ENCODE results near the gene MYBPC3.

The MYBPC3 gene

GRCh38 chr11:47374720-47375019 is 22.2 kb upstream of the MYBPC3 start:
- no peak overlapping the region for H3K27ac ChIP-seq (ENCODE audit: low read length)
- WGBS (ENCODE audit: insufficient coverage, insufficient read length) = no CpG with 5 or more reads among the region's 5 CpGs
- H3K9me3 ChIP-seq (ENCODE audit: control insufficient read depth, insufficient read depth, low read length) = no peaks in the 10 kb centered on the region
- no peaks in the 10 kb centered on the region for H3K27me3 ChIP-seq (ENCODE audit: control insufficient read depth, insufficient read depth, low read length)
- no peaks in the 10 kb centered on the region for H3K36me3 ChIP-seq (ENCODE audit: control insufficient read depth, insufficient read depth, low read length)
- DNase-seq (ENCODE audit: low read depth, low spot score) = no peak
- 0 out of 2 replicates have a peak, but pooled peaks cover 2% of the 10 kb centered on the region for H3K4me1 ChIP-seq (ENCODE audit: control insufficient read depth, insufficient read depth, low read length)
- no peak overlapping the region for H3K4me3 ChIP-seq (ENCODE audit: low read length)

GRCh38 chr11:47373876-47374719 is 21.6 kb upstream of the MYBPC3 start:
- no peak overlapping the region for H3K4me3 ChIP-seq (ENCODE audit: low read length)
- H3K9me3 ChIP-seq (ENCODE audit: control insufficient read depth, insufficient read depth, low read length) = no peaks in the 10 kb centered on the region
- no peak overlapping the region for H3K27ac ChIP-seq (ENCODE audit: low read length)
- 0 out of 2 replicates have a peak, but pooled peaks cover 2% of the 10 kb centered on the region for H3K4me1 ChIP-seq (ENCODE audit: control insufficient read depth, insufficient read depth, low read length)
- H3K27me3 ChIP-seq (ENCODE audit: control insufficient read depth, insufficient read depth, low read length) = no peaks in the 10 kb centered on the region
- H3K36me3 ChIP-seq (ENCODE audit: control insufficient read depth, insufficient read depth, low read length) = no peaks in the 10 kb centered on the region
- peak; percentile 50 for DNase-seq (ENCODE audit: low read depth, low spot score)
- WGBS (ENCODE audit: insufficient coverage, insufficient read length) = no CpG with 5 or more reads among the region's 19 CpGs

- H3K27ac ChIP-seq (ENCODE audit: low read length) = no peak overlapping the region
- no CpG with 5 or more reads among the region's 7 CpGs for WGBS (ENCODE audit: insufficient coverage, insufficient read length)
These were observed 19.9 kb upstream of the MYBPC3 start for GRCh38 chr11:47372422-47372821.

GRCh38 chr11:47369676-47370075 is 17.2 kb upstream of the MYBPC3 start:
- no peak overlapping the region for H3K4me3 ChIP-seq (ENCODE audit: low read length)
- no CpG with 5 or more reads among the region's 3 CpGs for WGBS (ENCODE audit: insufficient coverage, insufficient read length)
- no peak for DNase-seq (ENCODE audit: low read depth, low spot score)
- no peaks in the 10 kb centered on the region for H3K9me3 ChIP-seq (ENCODE audit: control insufficient read depth, insufficient read depth, low read length)
- H3K4me1 ChIP-seq (ENCODE audit: control insufficient read depth, insufficient read depth, low read length) = no peaks in the 10 kb centered on the region
- H3K27ac ChIP-seq (ENCODE audit: low read length) = no peak overlapping the region
- H3K36me3 ChIP-seq (ENCODE audit: control insufficient read depth, insufficient read depth, low read length) = no peaks in the 10 kb centered on the region
- H3K27me3 ChIP-seq (ENCODE audit: control insufficient read depth, insufficient read depth, low read length) = no peaks in the 10 kb centered on the region

More at GRCh38 chr11:47372422-47372821, 19.9 kb upstream of the MYBPC3 start:
- Histone ChIP-seq H3K4me3 (ENCODE audit: low read length) (no peak overlapping the region), H3K27me3 (ENCODE audit: control insufficient read depth, insufficient read depth, low read length) (no peaks in the 10 kb centered on the region), H3K36me3 (ENCODE audit: control insufficient read depth, insufficient read depth, low read length) (no peaks in the 10 kb centered on the region), H3K9me3 (ENCODE audit: control insufficient read depth, insufficient read depth, low read length) (no peaks in the 10 kb centered on the region), H3K4me1 (ENCODE audit: control insufficient read depth, insufficient read depth, low read length) (0 out of 2 replicates have a peak, but pooled peaks cover 2% of the 10 kb centered on the region)
- no peak for DNase-seq (ENCODE audit: low read depth, low spot score)

GRCh38 chr11:47366020-47366490 is 13.6 kb upstream of the MYBPC3 start:
- 100% methylated on average over 1 of the region's 1 CpG for WGBS (ENCODE audit: insufficient coverage, insufficient read length)
- H3K27me3 ChIP-seq (ENCODE audit: control insufficient read depth, insufficient read depth, low read length) = no peaks in the 10 kb centered on the region
- DNase-seq (ENCODE audit: low read depth, low spot score) = no peak
- H3K9me3 ChIP-seq (ENCODE audit: control insufficient read depth, insufficient read depth, low read length) = no peaks in the 10 kb centered on the region
- H3K4me3 ChIP-seq (ENCODE audit: low read length) = no peak overlapping the region
- no peaks in the 10 kb centered on the region for H3K36me3 ChIP-seq (ENCODE audit: control insufficient read depth, insufficient read depth, low read length)
- H3K27ac ChIP-seq (ENCODE audit: low read length) = no peak overlapping the region
- H3K4me1 ChIP-seq (ENCODE audit: control insufficient read depth, insufficient read depth, low read length) = no peaks in the 10 kb centered on the region

- Histone ChIP-seq H3K4me3 (ENCODE audit: low read length) (no peak overlapping the region), H3K36me3 (ENCODE audit: control insufficient read depth, insufficient read depth, low read length) (no peaks in the 10 kb centered on the region), H3K4me1 (ENCODE audit: control insufficient read depth, insufficient read depth, low read length) (no peaks in the 10 kb centered on the region), H3K9me3 (ENCODE audit: control insufficient read depth, insufficient read depth, low read length) (no peaks in the 10 kb centered on the region), H3K27ac (ENCODE audit: low read length) (no peak overlapping the region), H3K27me3 (ENCODE audit: control insufficient read depth, insufficient read depth, low read length) (no peaks in the 10 kb centered on the region)
- WGBS (ENCODE audit: insufficient coverage, insufficient read length) = no CpG with 5 or more reads among the region's 13 CpGs
- DNase-seq (ENCODE audit: low read depth, low spot score) = no peak
These were observed 8.9 kb upstream of the MYBPC3 start for GRCh38 chr11:47361419-47361818.

- WGBS (ENCODE audit: insufficient coverage, insufficient read length) = no CpG with 5 or more reads among the region's 15 CpGs
- Histone ChIP-seq H3K27me3 (ENCODE audit: control insufficient read depth, insufficient read depth, low read length) (no peaks in the 10 kb centered on the region), H3K4me3 (ENCODE audit: low read length) (no peak overlapping the region), H3K36me3 (ENCODE audit: control insufficient read depth, insufficient read depth, low read length) (no peaks in the 10 kb centered on the region), H3K4me1 (ENCODE audit: control insufficient read depth, insufficient read depth, low read length) (no peaks in the 10 kb centered on the region), H3K27ac (ENCODE audit: low read length) (no peak overlapping the region), H3K9me3 (ENCODE audit: control insufficient read depth, insufficient read depth, low read length) (no peaks in the 10 kb centered on the region)
- DNase-seq (ENCODE audit: low read depth, low spot score) = no peak
These were observed 7.8 kb upstream of the MYBPC3 start for GRCh38 chr11:47360341-47360740.

- Histone ChIP-seq H3K4me1 (ENCODE audit: control insufficient read depth, insufficient read depth, low read length) (no peaks in the 10 kb centered on the region), H3K27ac (ENCODE audit: low read length) (no peak overlapping the region), H3K4me3 (ENCODE audit: low read length) (no peak overlapping the region), H3K36me3 (ENCODE audit: control insufficient read depth, insufficient read depth, low read length) (no peaks in the 10 kb centered on the region), H3K27me3 (ENCODE audit: control insufficient read depth, insufficient read depth, low read length) (no peaks in the 10 kb centered on the region), H3K9me3 (ENCODE audit: control insufficient read depth, insufficient read depth, low read length) (no peaks in the 10 kb centered on the region)
- WGBS (ENCODE audit: insufficient coverage, insufficient read length) = no CpG with 5 or more reads among the region's 17 CpGs
- DNase-seq (ENCODE audit: low read depth, low spot score) = no peak
These were observed 7.1 kb upstream of the MYBPC3 start for GRCh38 chr11:47359586-47359985.

- H3K4me1 ChIP-seq (ENCODE audit: control insufficient read depth, insufficient read depth, low read length) = no peaks in the 10 kb centered on the region
- no peaks in the 10 kb centered on the region for H3K9me3 ChIP-seq (ENCODE audit: control insufficient read depth, insufficient read depth, low read length)
- H3K27me3 ChIP-seq (ENCODE audit: control insufficient read depth, insufficient read depth, low read length) = no peaks in the 10 kb centered on the region
- WGBS (ENCODE audit: insufficient coverage, insufficient read length) = no CpG with 5 or more reads among the region's 7 CpGs
- H3K4me3 ChIP-seq (ENCODE audit: low read length) = no peak overlapping the region
- no peak overlapping the region for H3K27ac ChIP-seq (ENCODE audit: low read length)
- no peak for DNase-seq (ENCODE audit: low read depth, low spot score)
- no peaks in the 10 kb centered on the region for H3K36me3 ChIP-seq (ENCODE audit: control insufficient read depth, insufficient read depth, low read length)
These were observed 6.7 kb upstream of the MYBPC3 start for GRCh38 chr11:47359162-47359561.

GRCh38 chr11:47358731-47359051 is 6.2 kb upstream of the MYBPC3 start:
- no peak for DNase-seq (ENCODE audit: low read depth, low spot score)
- Histone ChIP-seq H3K36me3 (ENCODE audit: control insufficient read depth, insufficient read depth, low read length) (no peaks in the 10 kb centered on the region), H3K4me3 (ENCODE audit: low read length) (no peak overlapping the region), H3K9me3 (ENCODE audit: control insufficient read depth, insufficient read depth, low read length) (no peaks in the 10 kb centered on the region), H3K27me3 (ENCODE audit: control insufficient read depth, insufficient read depth, low read length) (no peaks in the 10 kb centered on the region), H3K4me1 (ENCODE audit: control insufficient read depth, insufficient read depth, low read length) (no peaks in the 10 kb centered on the region), H3K27ac (ENCODE audit: low read length) (no peak overlapping the region)
- WGBS (ENCODE audit: insufficient coverage, insufficient read length) = no CpG with 5 or more reads among the region's 14 CpGs
